GM19238 (cell line): ENCODE data around the gene SULT4A1.
"Not testable (repeated sequence)": the region's sequence is repeated elsewhere in the genome, so short reads cannot be mapped to it uniquely, and the experiment has no call there.

Experiments
- DNase-seq: peaks from one replicate; pipeline ENCODE4 v3.0.0; 2011; ENCODE audit warnings: low spot score; ENCODE audit not compliant: insufficient read length

The SULT4A1 gene

GRCh38 chr22:43862074-43862881 is at the start of gene SULT4A1:
SULT4A1 (minus strand) TSS chr22:43862513; CDS start chr22:43862382, 131 bp downstream.
- DNase-seq, result no peak

GRCh38 chr22:43911351-43911750 is 49.0 kb upstream of the SULT4A1 start:
- DNase-seq, result no peak

- DNase-seq, result no peak
Observed at GRCh38 chr22:43910178-43910695, 47.9 kb upstream of the SULT4A1 start.

GRCh38 chr22:43909708-43910107 is 47.4 kb upstream of the SULT4A1 start:
- no peak for DNase-seq

- DNase-seq, result no peak
Observed at GRCh38 chr22:43905681-43906080, 43.4 kb upstream of the SULT4A1 start.

- DNase-seq, result not testable (repeated sequence)
Observed at GRCh38 chr22:43904412-43904811, 42.1 kb upstream of the SULT4A1 start.

GRCh38 chr22:43903033-43903432 is 40.7 kb upstream of the SULT4A1 start:
- not testable (repeated sequence) for DNase-seq

GRCh38 chr22:43901976-43902643 is 39.8 kb upstream of the SULT4A1 start:
- DNase-seq, result no peak

- no peak for DNase-seq
Observed at GRCh38 chr22:43900206-43900605, 37.9 kb upstream of the SULT4A1 start.

GRCh38 chr22:43897751-43898261 is 35.5 kb upstream of the SULT4A1 start:
- DNase-seq, result no peak

GRCh38 chr22:43895986-43896645 is 33.8 kb upstream of the SULT4A1 start:
- no peak for DNase-seq

GRCh38 chr22:43894122-43894521 is 31.8 kb upstream of the SULT4A1 start:
- DNase-seq, result no peak

GRCh38 chr22:43893266-43893665 is 31.0 kb upstream of the SULT4A1 start:
- DNase-seq, result no peak

GRCh38 chr22:43892183-43892894 is 30.0 kb upstream of the SULT4A1 start:
- DNase-seq, result no peak

- DNase-seq, result no peak
Observed at GRCh38 chr22:43891360-43892182, 29.3 kb upstream of the SULT4A1 start, which contains the start of gene PNPLA5. PNPLA5 (minus strand) TSS chr22:43892013; CDS start chr22:43891880, 133 bp downstream.

GRCh38 chr22:43890901-43891331 is 28.6 kb upstream of the SULT4A1 start:
- no peak for DNase-seq

- DNase-seq, result no peak
Observed at GRCh38 chr22:43889860-43890253, 27.5 kb upstream of the SULT4A1 start.

- no peak for DNase-seq
Observed at GRCh38 chr22:43889201-43889859, 27.0 kb upstream of the SULT4A1 start.

GRCh38 chr22:43888740-43889139 is 26.4 kb upstream of the SULT4A1 start:
- no peak for DNase-seq

- no peak for DNase-seq
Observed at GRCh38 chr22:43887391-43887790, 25.1 kb upstream of the SULT4A1 start.
